Measurements from ENCODE around the gene C9orf152. TPM values are rescaled to one million over a fixed set of nuclear protein-coding genes. Genes with fewer than 3 reads are reported as not detected.

Gene C9orf152
- total and polyA plus RNA-seq, 2 of the 13 experiments (the other 11 are each of a cell fraction or from before 2014, with no cell fraction given) = 0.24 to 0.48 TPM

GRCh38 chr9:110256380-110257096, 48.6 kb upstream of the C9orf152 start, which contains the start of gene TXN (continued):
- no peak for TF ChIP-seq STAT6 (CRISPR knock-in tag; IDR thresholded peaks at IDR 0.05; ENCODE audit: borderline replicate concordance)
- TF ChIP-seq ATRX (CRISPR knock-in tag; IDR thresholded peaks at IDR 0.05; ENCODE audit: borderline replicate concordance) = no peak
- TF ChIP-seq ELF1 (CRISPR knock-in tag; IDR thresholded peaks at IDR 0.05) = peak; percentile 8; the same call in 1 of the 2 replicates
- TF ChIP-seq ZNF576 (CRISPR knock-in tag; IDR thresholded peaks at IDR 0.05) = no peak
- TF ChIP-seq MXD1 (CRISPR knock-in tag; IDR thresholded peaks at IDR 0.05) = peak; percentile 57; the same call in 1 of the 2 replicates
- TF ChIP-seq ZNF646 (CRISPR knock-in tag; IDR thresholded peaks at IDR 0.05) = no peak
- no peak for TF ChIP-seq SNAPC4 (CRISPR knock-in tag; IDR thresholded peaks at IDR 0.05)
- TF ChIP-seq ZSCAN21 (CRISPR knock-in tag; IDR thresholded peaks at IDR 0.05; ENCODE audit: borderline replicate concordance) = 0 out of 2 replicates have a peak, but pooled peaks have one; percentile 19
- TF ChIP-seq ZNF367 (CRISPR knock-in tag; IDR thresholded peaks at IDR 0.05; ENCODE audit: borderline replicate concordance) = 0 out of 2 replicates have a peak, but pooled peaks have one; percentile 38
- TF ChIP-seq FOXK2 (IDR thresholded peaks at IDR 0.05) = no peak
- 0 out of 2 replicates have a peak, but pooled peaks have one; percentile 39 for TF ChIP-seq ZNF343 (CRISPR knock-in tag; IDR thresholded peaks at IDR 0.05)
- no peak for TF ChIP-seq ZNF33A (CRISPR knock-in tag; IDR thresholded peaks at IDR 0.05; ENCODE audit: borderline replicate concordance)

Data from HepG2 (cell line).